K562 (cell line): Measurements from ENCODE around the gene CCND3. TPM values are rescaled to one million over a fixed set of nuclear protein-coding genes. Genes with fewer than 3 reads are reported as not detected.

Source experiments
- FOXJ2 ChIP-seq: fragments of 200-800 bp; sonication (Bioruptor generic); IDR thresholded peaks from 2 replicates; pipeline ENCODE4 v1.6.1; 2016; ENCODE audit warnings: missing genetic modification characterization, missing compliant biosample characterization
- PPARD ChIP-seq: fragments of 250-450 bp; sonication (Bioruptor Pico); IDR thresholded peaks from 2 replicates; pipeline ENCODE4 v1.8.0; 2022; ENCODE audit warnings: inconsistent platforms, mild to moderate bottlenecking, moderate library complexity
- SIN3B ChIP-seq: fragments of 450-650 bp; IDR thresholded peaks from 2 replicates; pipeline ENCODE4 v1.6.1; 2017; ENCODE audit warnings: low read depth, mild to moderate bottlenecking, moderate library complexity
- SP2 ChIP-seq: IDR thresholded peaks from 2 replicates; pipeline ENCODE4 v1.6.1; 2011; ENCODE audit warnings: mild to moderate bottlenecking, low read depth, low read length, moderate library complexity; ENCODE audit not compliant: poor library complexity, severe bottlenecking; ENCODE audit errors: extremely low read depth
- SRSF1 ChIP-seq: fragments of 200-400 bp; formaldehyde crosslinking; IDR thresholded peaks from 2 replicates; pipeline ENCODE4 v1.6.1; 2017; ENCODE audit warnings: mild to moderate bottlenecking, low read depth, low read length, moderate library complexity
- TCF7 ChIP-seq: sonication (generic); IDR thresholded peaks from 2 replicates; pipeline ENCODE4 v1.6.1; 2016; ENCODE audit warnings: antibody characterized with exemption, borderline replicate concordance
- ZNF431 ChIP-seq: sonication (generic); formaldehyde crosslinking; IDR thresholded peaks from 2 replicates; pipeline ENCODE4 v1.8.0; 2022; ENCODE audit warnings: mild to moderate bottlenecking, missing genetic modification reagents
- polyA plus RNA-seq, 8 experiments: library from polyadenylated mRNA; depleted of rRNA in 4 of 8; stranded (reverse) in 5 of 8; unstranded in 3 of 8; fragments of >200 nt; fragmentation: Nextera tagmentation in 2 of 8; fragmentation: Illumina TruSeq in 1 of 8; extraction: Ambion mirVana in 2 of 8; extraction: Trizol in 1 of 8; gene quantifications; 2 replicates each; pipeline versions ENCODE4 v1.2.1 to v1.2.3, GENCODE V29; 2011 to 2014; ENCODE audit warnings: inconsistent platforms in 1 of 8, missing spikeins in 1 of 8
- total RNA-seq, 7 experiments: library from RNA; depleted of rRNA in 6 of 7; stranded (reverse); fragments of >200 nt in 6 of 7; fragmentation: Illumina TruSeq in 2 of 7; extraction: Trizol in 2 of 7; gene quantifications; 2 replicates each; pipeline versions ENCODE4 v1.2.1 to v1.2.3, GENCODE V29; 2011 to 2021; ENCODE audit warnings: low replicate concordance in 1 of 7
- TF ChIP-seq, protein P1 (sequence below): fragments of 250-450 bp; sonication (Bioruptor Pico); IDR thresholded peaks from 2 replicates; pipeline ENCODE4 v1.8.0; 2021; ENCODE audit warnings: borderline replicate concordance, mild to moderate bottlenecking, moderate library complexity; ENCODE audit not compliant: poor library complexity, severe bottlenecking
- TF ChIP-seq, protein P2 (sequence below), 2 experiments: fragments of 450-650 bp in 1 of 2; sonication (generic) in 1 of 2; formaldehyde crosslinking in 1 of 2; IDR thresholded peaks; 2 replicates each; pipeline versions ENCODE4 v1.7.1 to v1.9.0; 2016 to 2022; ENCODE audit warnings: inconsistent platforms in 1 of 2, mild to moderate bottlenecking in 1 of 2, missing genetic modification reagents in 1 of 2

CCND3 gene
- total and polyA plus RNA-seq, 9 of the 15 experiments (the other 6 are each of a cell fraction or from before 2014, with no cell fraction given), result 21.5 to 204 (median 97.4) TPM

DNA sequence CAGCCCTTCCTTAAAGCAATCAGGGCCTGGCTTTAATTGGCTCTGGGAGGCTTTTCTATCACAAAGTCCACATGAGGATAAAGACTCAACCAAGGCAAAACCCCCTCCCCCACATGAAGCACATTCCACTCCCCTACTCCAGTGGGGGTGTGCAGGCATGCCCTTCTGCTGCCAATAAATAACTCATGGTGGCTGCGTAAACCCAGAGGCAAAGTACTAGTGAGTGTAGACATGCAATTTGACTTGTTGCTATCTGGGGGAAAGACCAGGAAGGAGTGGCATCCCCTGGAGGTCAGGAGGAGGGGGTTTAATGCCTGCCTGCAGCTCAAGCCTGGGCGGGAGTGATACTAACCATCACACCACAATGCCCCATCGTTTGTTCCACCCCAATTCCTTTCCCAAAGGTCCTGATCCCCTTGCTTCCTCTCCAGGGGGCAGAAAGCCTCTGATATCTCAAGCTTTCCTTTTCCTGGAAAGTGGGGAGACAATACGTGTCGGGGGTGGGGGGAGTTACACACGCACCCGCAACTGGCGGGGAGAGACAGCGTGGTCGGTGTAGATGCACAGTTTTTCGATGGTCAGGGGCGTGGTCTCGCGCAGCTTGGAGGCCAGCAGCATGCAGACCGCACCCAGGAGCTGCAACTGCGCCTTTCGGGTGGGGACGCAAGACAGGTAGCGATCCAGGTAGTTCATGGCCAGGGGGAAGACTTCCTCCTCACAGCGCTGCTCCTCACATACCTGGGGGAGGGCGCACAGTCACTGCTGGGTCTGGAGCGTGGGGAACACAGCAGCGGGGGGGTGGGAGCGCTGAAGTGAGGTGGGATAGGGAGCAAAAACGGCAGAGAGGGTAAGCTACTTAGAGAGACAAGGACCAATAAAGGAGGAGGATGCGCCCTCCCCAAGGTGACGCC, 1.5 kb downstream of the CCND3 start (continued):
- no peak for TF ChIP-seq FOXJ2 (tag)
- no peak for TF ChIP-seq SIN3B
- TF ChIP-seq, protein P1, sequence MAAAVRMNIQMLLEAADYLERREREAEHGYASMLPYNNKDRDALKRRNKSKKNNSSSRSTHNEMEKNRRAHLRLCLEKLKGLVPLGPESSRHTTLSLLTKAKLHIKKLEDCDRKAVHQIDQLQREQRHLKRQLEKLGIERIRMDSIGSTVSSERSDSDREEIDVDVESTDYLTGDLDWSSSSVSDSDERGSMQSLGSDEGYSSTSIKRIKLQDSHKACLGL (CRISPR knock-in tag), result no peak
- TF ChIP-seq SP2, result no peak
- TF ChIP-seq PPARD (CRISPR knock-in tag), result no peak
- no peak for TF ChIP-seq ZNF431 (CRISPR knock-in tag)
- no peak for TF ChIP-seq SRSF1
- TF ChIP-seq, protein P2, sequence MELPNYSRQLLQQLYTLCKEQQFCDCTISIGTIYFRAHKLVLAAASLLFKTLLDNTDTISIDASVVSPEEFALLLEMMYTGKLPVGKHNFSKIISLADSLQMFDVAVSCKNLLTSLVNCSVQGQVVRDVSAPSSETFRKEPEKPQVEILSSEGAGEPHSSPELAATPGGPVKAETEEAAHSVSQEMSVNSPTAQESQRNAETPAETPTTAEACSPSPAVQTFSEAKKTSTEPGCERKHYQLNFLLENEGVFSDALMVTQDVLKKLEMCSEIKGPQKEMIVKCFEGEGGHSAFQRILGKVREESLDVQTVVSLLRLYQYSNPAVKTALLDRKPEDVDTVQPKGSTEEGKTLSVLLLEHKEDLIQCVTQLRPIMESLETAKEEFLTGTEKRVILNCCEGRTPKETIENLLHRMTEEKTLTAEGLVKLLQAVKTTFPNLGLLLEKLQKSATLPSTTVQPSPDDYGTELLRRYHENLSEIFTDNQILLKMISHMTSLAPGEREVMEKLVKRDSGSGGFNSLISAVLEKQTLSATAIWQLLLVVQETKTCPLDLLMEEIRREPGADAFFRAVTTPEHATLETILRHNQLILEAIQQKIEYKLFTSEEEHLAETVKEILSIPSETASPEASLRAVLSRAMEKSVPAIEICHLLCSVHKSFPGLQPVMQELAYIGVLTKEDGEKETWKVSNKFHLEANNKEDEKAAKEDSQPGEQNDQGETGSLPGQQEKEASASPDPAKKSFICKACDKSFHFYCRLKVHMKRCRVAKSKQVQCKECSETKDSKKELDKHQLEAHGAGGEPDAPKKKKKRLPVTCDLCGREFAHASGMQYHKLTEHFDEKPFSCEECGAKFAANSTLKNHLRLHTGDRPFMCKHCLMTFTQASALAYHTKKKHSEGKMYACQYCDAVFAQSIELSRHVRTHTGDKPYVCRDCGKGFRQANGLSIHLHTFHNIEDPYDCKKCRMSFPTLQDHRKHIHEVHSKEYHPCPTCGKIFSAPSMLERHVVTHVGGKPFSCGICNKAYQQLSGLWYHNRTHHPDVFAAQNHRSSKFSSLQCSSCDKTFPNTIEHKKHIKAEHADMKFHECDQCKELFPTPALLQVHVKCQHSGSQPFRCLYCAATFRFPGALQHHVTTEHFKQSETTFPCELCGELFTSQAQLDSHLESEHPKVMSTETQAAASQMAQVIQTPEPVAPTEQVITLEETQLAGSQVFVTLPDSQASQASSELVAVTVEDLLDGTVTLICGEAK (IDR thresholded peaks at IDR 0.05), result no peak
- TF ChIP-seq, protein P2 (CRISPR knock-in tag; IDR thresholded peaks at IDR 0.05), result no peak
- TF ChIP-seq TCF7, result no peak
- TF ChIP-seq, all 486 proteins: peak for 66
